ENCODE measurements around the gene ACACA.

GRCh38 chr17:37130984-37131446, 275.6 kb downstream of the ACACA start:
- no peak for TF ChIP-seq ZNF121 (CRISPR knock-in tag; conservative IDR thresholded peaks at IDR 0.05)
- no peak for TF ChIP-seq YY1 (IDR thresholded peaks at IDR 0.05; ENCODE audit: borderline replicate concordance in 1 of 3, control insufficient read depth in 1 of 3, extremely low read depth in 1 of 3, insufficient read depth in 3 of 3, insufficient read length in 1 of 3, insufficient replicate concordance in 2 of 3, low read depth in 1 of 3, low read length in 2 of 3)
- TF ChIP-seq POLR2A (conservative IDR thresholded peaks at IDR 0.05), result no peak
- TF ChIP-seq BHLHE40 (IDR thresholded peaks at IDR 0.05; ENCODE audit: low read length), result no peak
- no peak for TF ChIP-seq HDAC3 (IDR thresholded peaks at IDR 0.05; ENCODE audit: borderline replicate concordance, partially characterized antibody)
- no peak for TF ChIP-seq CREB1 (IDR thresholded peaks at IDR 0.05)
- TF ChIP-seq CREB1 (CRISPR knock-in tag; IDR thresholded peaks at IDR 0.05), result no peak
- no peak for TF ChIP-seq MAFF (IDR thresholded peaks at IDR 0.05; ENCODE audit: low read length)
- TF ChIP-seq FOXK2 (conservative IDR thresholded peaks at IDR 0.05 in 1 of 2, IDR thresholded peaks at IDR 0.05 in 1 of 2; ENCODE audit: low read depth in 2 of 2), result no peak

All from K562 (cell line).